ENCODE measurements around the gene SDHB.
A peak's percentile ranks its signal among the peaks of the same experiment; 100 is the strongest.

The SDHB gene

DNA sequence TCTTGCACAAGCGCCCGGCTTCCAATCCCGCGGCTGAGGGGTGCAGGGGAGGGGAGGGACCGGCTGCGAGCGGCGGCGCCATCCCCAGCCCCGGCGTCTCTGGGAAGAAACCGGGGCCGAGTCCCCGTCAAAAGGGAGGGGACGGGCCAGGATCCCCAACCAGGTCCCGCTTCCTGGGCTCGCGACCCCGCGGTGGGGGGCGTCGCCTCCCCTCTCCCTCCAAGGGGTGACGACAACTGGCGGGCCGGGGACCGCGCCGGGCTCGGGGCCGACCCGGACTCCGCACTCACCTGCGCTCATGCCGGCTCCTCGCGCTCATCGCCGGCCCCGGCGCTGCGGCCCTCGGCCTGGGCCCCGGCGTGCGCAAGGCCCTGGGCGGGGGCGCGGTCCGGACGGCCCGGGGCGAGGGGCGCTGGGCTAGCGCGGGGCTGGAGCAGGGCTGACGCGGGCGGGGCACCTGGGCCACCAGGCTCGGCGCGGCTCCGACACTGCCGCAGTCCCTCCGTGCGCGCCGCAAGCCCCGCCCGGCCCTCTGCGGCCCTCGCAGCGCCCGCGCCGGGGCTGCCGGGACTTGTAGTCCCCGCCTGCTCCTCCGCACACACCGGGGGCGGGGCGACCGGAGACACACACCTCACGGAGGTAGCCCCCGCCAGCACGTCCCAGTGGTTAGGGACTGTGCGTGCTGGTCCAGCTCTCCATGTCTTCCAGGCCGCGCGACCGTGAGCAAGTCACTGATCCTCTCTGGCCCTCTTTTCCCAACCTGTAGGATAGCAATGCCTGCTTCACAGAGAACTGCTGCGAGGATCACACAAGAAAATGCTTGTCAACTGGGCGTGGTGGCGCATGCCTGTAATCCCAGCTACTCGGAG, 42.2 kb downstream of the SDHB start, which contains the start of gene ATP13A2 (continued):
- TF ChIP-seq BCL11A (tag by site-specific recombination; IDR thresholded peaks at IDR 0.05; ENCODE audit: low read depth) (no peak), ZNF391 (tag by site-specific recombination; IDR thresholded peaks at IDR 0.05; ENCODE audit: borderline replicate concordance, low read depth) (no peak), ZFHX2 (tag by site-specific recombination; conservative IDR thresholded peaks at IDR 0.05) (peak; percentile 64), SALL2 (tag by site-specific recombination; IDR thresholded peaks at IDR 0.05; ENCODE audit: borderline replicate concordance) (no peak), ZNF513 (tag by site-specific recombination; IDR thresholded peaks at IDR 0.05) (no peak), ZNF707 (tag by site-specific recombination; IDR thresholded peaks at IDR 0.05) (no peak), KLF7 (tag by site-specific recombination; IDR thresholded peaks at IDR 0.05; ENCODE audit: borderline replicate concordance) (peak; percentile 42; the same call in 1 of the 2 replicates), SP3 (tag by site-specific recombination; IDR thresholded peaks at IDR 0.05) (peak; percentile 82), INSM2 (tag by site-specific recombination; IDR thresholded peaks at IDR 0.05) (no peak), YY1 (tag by site-specific recombination; IDR thresholded peaks at IDR 0.05) (no peak), HOXD13 (CRISPR knock-in tag; IDR thresholded peaks at IDR 0.05; ENCODE audit: borderline replicate concordance) (no peak), KLF16 (tag by site-specific recombination; IDR thresholded peaks at IDR 0.05) (peak; percentile 59), GFI1B (tag by site-specific recombination; IDR thresholded peaks at IDR 0.05) (no peak), GLIS2 (tag by site-specific recombination; IDR thresholded peaks at IDR 0.05) (no peak; the same call in 1 of the 2 replicates), ZNF571 (tag by site-specific recombination; IDR thresholded peaks at IDR 0.05) (no peak), ZNF626 (tag by site-specific recombination; IDR thresholded peaks at IDR 0.05) (no peak), ZNF157 (tag by site-specific recombination; IDR thresholded peaks at IDR 0.05) (no peak), ZNF169 (tag by site-specific recombination; IDR thresholded peaks at IDR 0.05) (no peak), ZNF76 (tag by site-specific recombination; IDR thresholded peaks at IDR 0.05; ENCODE audit: borderline replicate concordance, low read depth) (peak; percentile 89), ZNF148 (tag by site-specific recombination; IDR thresholded peaks at IDR 0.05; ENCODE audit: borderline replicate concordance) (no peak), KLF17 (tag by site-specific recombination; IDR thresholded peaks at IDR 0.05) (no peak), YY2 (tag by site-specific recombination; IDR thresholded peaks at IDR 0.05) (no peak; the same call in 1 of the 2 replicates), ZNF837 (tag by site-specific recombination; IDR thresholded peaks at IDR 0.05) (no peak), ZBTB17 (tag by site-specific recombination; IDR thresholded peaks at IDR 0.05) (peak; percentile 83), ZNF19 (tag by site-specific recombination; IDR thresholded peaks at IDR 0.05; ENCODE audit: low read depth) (no peak), ZNF768 (tag by site-specific recombination; IDR thresholded peaks at IDR 0.05) (no peak)
- TF ChIP-seq, protein P1, sequence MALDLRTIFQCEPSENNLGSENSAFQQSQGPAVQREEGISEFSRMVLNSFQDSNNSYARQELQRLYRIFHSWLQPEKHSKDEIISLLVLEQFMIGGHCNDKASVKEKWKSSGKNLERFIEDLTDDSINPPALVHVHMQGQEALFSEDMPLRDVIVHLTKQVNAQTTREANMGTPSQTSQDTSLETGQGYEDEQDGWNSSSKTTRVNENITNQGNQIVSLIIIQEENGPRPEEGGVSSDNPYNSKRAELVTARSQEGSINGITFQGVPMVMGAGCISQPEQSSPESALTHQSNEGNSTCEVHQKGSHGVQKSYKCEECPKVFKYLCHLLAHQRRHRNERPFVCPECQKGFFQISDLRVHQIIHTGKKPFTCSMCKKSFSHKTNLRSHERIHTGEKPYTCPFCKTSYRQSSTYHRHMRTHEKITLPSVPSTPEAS (tag by site-specific recombination; IDR thresholded peaks at IDR 0.05): no peak
- TF ChIP-seq, protein P2, sequence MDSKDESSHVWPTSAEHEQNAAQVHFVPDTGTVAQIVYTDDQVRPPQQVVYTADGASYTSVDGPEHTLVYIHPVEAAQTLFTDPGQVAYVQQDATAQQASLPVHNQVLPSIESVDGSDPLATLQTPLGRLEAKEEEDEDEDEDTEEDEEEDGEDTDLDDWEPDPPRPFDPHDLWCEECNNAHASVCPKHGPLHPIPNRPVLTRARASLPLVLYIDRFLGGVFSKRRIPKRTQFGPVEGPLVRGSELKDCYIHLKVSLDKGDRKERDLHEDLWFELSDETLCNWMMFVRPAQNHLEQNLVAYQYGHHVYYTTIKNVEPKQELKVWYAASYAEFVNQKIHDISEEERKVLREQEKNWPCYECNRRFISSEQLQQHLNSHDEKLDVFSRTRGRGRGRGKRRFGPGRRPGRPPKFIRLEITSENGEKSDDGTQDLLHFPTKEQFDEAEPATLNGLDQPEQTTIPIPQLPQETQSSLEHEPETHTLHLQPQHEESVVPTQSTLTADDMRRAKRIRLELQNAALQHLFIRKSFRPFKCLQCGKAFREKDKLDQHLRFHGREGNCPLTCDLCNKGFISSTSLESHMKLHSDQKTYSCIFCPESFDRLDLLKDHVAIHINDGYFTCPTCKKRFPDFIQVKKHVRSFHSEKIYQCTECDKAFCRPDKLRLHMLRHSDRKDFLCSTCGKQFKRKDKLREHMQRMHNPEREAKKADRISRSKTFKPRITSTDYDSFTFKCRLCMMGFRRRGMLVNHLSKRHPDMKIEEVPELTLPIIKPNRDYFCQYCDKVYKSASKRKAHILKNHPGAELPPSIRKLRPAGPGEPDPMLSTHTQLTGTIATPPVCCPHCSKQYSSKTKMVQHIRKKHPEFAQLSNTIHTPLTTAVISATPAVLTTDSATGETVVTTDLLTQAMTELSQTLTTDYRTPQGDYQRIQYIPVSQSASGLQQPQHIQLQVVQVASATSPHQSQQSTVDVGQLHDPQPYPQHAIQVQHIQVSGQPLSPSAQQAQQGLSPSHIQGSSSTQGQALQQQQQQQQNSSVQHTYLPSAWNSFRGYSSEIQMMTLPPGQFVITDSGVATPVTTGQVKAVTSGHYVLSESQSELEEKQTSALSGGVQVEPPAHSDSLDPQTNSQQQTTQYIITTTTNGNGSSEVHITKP (tag by site-specific recombination; IDR thresholded peaks at IDR 0.05): peak; percentile 33; the same call in 1 of the 2 replicates

Measured in HEK293 (cell line).